Stimulated activated effector memory CD8-positive, alpha-beta T cell treated with anti-CD3 and anti-CD28 coated beads, Interleukin-12 subunit alpha, Interleukin-12 subunit beta, amount 100 ng/mL, for 72 hours (primary cell): ENCODE measurements around the gene FOXO3.
"Not testable (repeated sequence)": the region's sequence is repeated elsewhere in the genome, so short reads cannot be mapped to it uniquely, and the experiment has no call there.

Experiments used
- ATAC-seq: fragments of 150-1000 bp; cut with Tn5 transposase; 2 replicates; pipeline ENCODE4 v1.10.0; 2021
- DNase-seq, 2 donors: peaks; one replicate each; pipeline ENCODE4 v3.0.0; 2021 to 2022; ENCODE audit warnings: low spot score in 2 of 2
- H3K27ac Mint-ChIP-seq: one replicate; pipeline ENCODE4 v1.8.0; 2022; ENCODE audit warnings: mild to moderate bottlenecking, mixed read lengths
- H3K36me3 Mint-ChIP-seq: one replicate; pipeline ENCODE4 v1.8.0; 2022; ENCODE audit warnings: mild to moderate bottlenecking, mixed read lengths
- H3K4me1 Mint-ChIP-seq: one replicate; pipeline ENCODE4 v1.8.0; 2022; ENCODE audit warnings: mixed read lengths
- H3K4me3 Mint-ChIP-seq: one replicate; pipeline ENCODE4 v1.8.0; 2022; ENCODE audit warnings: mild to moderate bottlenecking, mixed read lengths
- H3K9me3 Mint-ChIP-seq: one replicate; pipeline ENCODE4 v1.8.0; 2022; ENCODE audit warnings: mixed read lengths

Gene FOXO3

GRCh38 chr6:108661982-108662381 is 101.3 kb downstream of the FOXO3 start:
- Mint-ChIP-seq H3K9me3 (no peaks in the 10 kb centered on the region), H3K36me3 (peaks cover 35% of the 10 kb centered on the region), H3K4me3 (no peak overlapping the region), H3K27ac (no peak overlapping the region), H3K4me1 (peaks cover 44% of the 10 kb centered on the region)
- ATAC-seq: no peak
- DNase-seq: no peak

DNA sequence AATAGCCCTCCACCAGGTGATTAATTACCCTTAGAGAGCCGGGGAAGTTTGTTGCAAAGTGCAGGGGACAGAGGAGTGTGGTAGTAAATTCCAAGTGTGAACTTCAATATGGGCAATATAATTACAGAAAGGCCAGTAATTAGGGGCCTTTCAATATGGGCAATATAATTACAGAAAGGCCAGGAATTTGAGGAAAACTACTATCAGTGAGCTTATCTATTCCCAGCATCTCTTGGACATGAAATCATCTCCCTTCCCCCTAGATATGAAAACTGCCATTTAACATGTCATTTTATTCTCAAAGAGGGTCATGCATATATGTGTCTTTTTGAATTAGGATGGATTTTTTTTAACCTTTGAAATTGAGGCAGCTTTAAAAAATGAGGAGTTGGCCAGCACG is 102.0 kb downstream of the FOXO3 start:
- H3K27ac Mint-ChIP-seq: no peak overlapping the region
- H3K36me3 Mint-ChIP-seq: peaks cover 42% of the 10 kb centered on the region
- ATAC-seq: no peak
- no peak overlapping the region for H3K4me3 Mint-ChIP-seq
- no peaks in the 10 kb centered on the region for H3K9me3 Mint-ChIP-seq
- no peak for DNase-seq
- peaks cover 50% of the 10 kb centered on the region for H3K4me1 Mint-ChIP-seq

DNA sequence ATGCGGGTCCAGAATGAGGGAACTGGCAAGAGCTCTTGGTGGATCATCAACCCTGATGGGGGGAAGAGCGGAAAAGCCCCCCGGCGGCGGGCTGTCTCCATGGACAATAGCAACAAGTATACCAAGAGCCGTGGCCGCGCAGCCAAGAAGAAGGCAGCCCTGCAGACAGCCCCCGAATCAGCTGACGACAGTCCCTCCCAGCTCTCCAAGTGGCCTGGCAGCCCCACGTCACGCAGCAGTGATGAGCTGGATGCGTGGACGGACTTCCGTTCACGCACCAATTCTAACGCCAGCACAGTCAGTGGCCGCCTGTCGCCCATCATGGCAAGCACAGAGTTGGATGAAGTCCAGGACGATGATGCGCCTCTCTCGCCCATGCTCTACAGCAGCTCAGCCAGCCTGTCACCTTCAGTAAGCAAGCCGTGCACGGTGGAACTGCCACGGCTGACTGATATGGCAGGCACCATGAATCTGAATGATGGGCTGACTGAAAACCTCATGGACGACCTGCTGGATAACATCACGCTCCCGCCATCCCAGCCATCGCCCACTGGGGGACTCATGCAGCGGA is 102.9 kb downstream of the FOXO3 start:
- not testable (repeated sequence) for DNase-seq, ATAC-seq, H3K4me3 Mint-ChIP-seq, H3K27ac Mint-ChIP-seq, H3K9me3 Mint-ChIP-seq
- Mint-ChIP-seq H3K36me3 (peaks cover 51% of the 10 kb centered on the region), H3K4me1 (peaks cover 52% of the 10 kb centered on the region)

DNA sequence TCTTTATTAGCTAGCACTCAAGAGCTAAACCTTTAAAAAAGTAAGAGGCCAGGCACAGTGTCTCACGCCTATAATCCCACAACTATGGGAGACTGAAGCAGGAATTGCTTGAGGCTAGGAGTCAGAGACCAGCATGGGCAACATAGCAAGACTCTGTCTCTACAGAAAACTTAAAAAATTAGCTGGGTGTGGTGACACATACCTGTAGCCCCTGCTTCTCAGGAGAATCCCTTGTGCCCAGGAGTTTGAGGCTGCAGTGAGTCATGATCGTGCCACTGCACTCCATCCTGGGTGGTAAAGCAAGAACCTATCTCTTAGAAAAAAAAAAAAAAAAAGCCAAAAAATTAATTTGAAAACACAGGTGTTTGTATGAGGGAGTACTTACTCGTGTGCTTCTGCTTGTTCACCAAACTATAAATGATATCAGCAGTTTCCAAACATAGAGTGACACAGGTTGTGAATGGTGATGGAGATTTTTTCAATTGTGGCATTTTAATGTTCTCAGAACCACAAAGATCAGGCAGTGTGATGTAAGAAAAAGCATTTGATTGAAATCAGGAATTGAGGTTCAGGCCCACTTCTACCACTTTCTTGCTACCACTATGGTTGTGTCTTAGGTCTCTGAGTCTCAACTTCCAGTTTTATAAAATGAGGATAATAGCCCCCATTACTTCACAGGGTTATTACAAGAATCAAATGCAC is 104.9 kb downstream of the FOXO3 start:
- peaks cover 67% of the 10 kb centered on the region for H3K4me1 Mint-ChIP-seq
- DNase-seq (no peak), ATAC-seq (peak; percentile 88)
- H3K36me3 Mint-ChIP-seq: peaks cover 52% of the 10 kb centered on the region
- H3K9me3 Mint-ChIP-seq: no peaks in the 10 kb centered on the region
- peak overlapping the region; percentile 43 for H3K27ac Mint-ChIP-seq
- no peak overlapping the region for H3K4me3 Mint-ChIP-seq

- no peak for ATAC-seq
- Mint-ChIP-seq H3K9me3 (no peaks in the 10 kb centered on the region), H3K36me3 (peaks cover 52% of the 10 kb centered on the region), H3K4me1 (peaks cover 72% of the 10 kb centered on the region), H3K27ac (peak overlapping the region; percentile 43), H3K4me3 (peak overlapping the region; percentile 25)
- DNase-seq: no peak
Observed at GRCh38 chr6:108666656-108667260, 106.0 kb downstream of the FOXO3 start.

- Mint-ChIP-seq H3K4me1 (peaks cover 75% of the 10 kb centered on the region), H3K36me3 (peaks cover 55% of the 10 kb centered on the region), H3K9me3 (no peaks in the 10 kb centered on the region), H3K27ac (peak overlapping the region; percentile 43), H3K4me3 (no peak overlapping the region)
- no peak for ATAC-seq
- DNase-seq: no peak
Observed at GRCh38 chr6:108667993-108668392, 107.3 kb downstream of the FOXO3 start.

- DNase-seq: no peak
- H3K9me3 Mint-ChIP-seq: no peaks in the 10 kb centered on the region
- peaks cover 90% of the 10 kb centered on the region for H3K4me1 Mint-ChIP-seq
- no peak overlapping the region for H3K4me3 Mint-ChIP-seq
- H3K27ac Mint-ChIP-seq: no peak overlapping the region
- H3K36me3 Mint-ChIP-seq: peaks cover 47% of the 10 kb centered on the region
- no peak for ATAC-seq
Observed at GRCh38 chr6:108669673-108670072, 109.0 kb downstream of the FOXO3 start.

DNA sequence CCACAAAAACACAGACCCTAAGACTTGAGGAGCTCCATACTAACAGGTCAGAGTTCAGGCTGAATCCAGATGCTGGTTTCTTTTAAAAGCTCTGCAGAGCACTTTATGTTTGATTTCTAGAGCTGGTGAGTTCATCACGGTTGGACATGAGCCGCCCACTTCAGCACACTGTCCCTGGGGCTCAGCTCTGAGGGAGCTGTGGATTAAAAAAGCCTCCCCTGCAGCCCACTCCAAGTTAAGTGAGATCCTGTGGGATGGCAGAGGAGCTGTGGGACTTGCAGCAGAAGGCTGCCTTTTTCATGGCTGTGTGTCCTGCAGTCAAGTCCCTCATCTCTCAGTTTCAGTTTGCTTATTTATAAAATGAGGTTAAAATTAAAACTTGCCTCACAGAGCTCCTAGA is 110.5 kb downstream of the FOXO3 start:
- DNase-seq (no peak), ATAC-seq (peak; percentile 28)
- Mint-ChIP-seq H3K4me1 (peaks cover 84% of the 10 kb centered on the region), H3K27ac (peak overlapping the region; percentile 40), H3K9me3 (no peaks in the 10 kb centered on the region), H3K4me3 (no peak overlapping the region), H3K36me3 (peaks cover 32% of the 10 kb centered on the region)

- ATAC-seq (no peak), DNase-seq (no peak)
- H3K4me3 Mint-ChIP-seq: no peak overlapping the region
- peak overlapping the region; percentile 5 for H3K27ac Mint-ChIP-seq
- H3K9me3 Mint-ChIP-seq: no peaks in the 10 kb centered on the region
- peaks cover 26% of the 10 kb centered on the region for H3K36me3 Mint-ChIP-seq
- peaks cover 85% of the 10 kb centered on the region for H3K4me1 Mint-ChIP-seq
Observed at GRCh38 chr6:108671790-108672189, 111.1 kb downstream of the FOXO3 start.

- H3K4me1 Mint-ChIP-seq: peaks cover 85% of the 10 kb centered on the region
Observed at GRCh38 chr6:108672641-108673040, 111.9 kb downstream of the FOXO3 start.

DNA sequence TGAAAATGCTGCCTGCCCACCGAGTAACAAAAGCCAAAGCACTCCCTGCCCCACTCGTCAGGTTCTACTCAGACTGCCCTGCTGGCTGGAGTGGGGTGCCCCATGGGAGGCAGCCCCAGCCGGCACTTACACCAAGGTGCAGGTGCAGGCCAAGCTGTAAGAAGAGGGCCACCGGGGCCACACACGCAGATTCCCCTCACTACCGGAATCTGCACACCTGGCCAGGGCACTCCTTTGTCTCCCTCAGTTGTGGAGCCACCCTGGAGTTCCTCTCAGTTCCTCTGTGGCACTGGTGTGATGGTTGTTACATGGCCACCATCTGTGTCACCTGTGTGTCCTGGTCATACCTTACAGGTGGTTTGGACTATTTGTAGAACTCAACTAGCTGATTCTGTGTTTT is 112.4 kb downstream of the FOXO3 start:
- H3K4me1 Mint-ChIP-seq: peaks cover 84% of the 10 kb centered on the region
- ATAC-seq: peak; percentile 19
- DNase-seq: no peak
- no peak overlapping the region for H3K4me3 Mint-ChIP-seq
- peaks cover 20% of the 10 kb centered on the region for H3K36me3 Mint-ChIP-seq
- H3K27ac Mint-ChIP-seq: peak overlapping the region; percentile 74
- H3K9me3 Mint-ChIP-seq: no peaks in the 10 kb centered on the region

More at GRCh38 chr6:108672641-108673040, 111.9 kb downstream of the FOXO3 start:
- H3K4me3 Mint-ChIP-seq: no peak overlapping the region
- no peak for ATAC-seq
- peak overlapping the region; percentile 5 for H3K27ac Mint-ChIP-seq
- no peaks in the 10 kb centered on the region for H3K9me3 Mint-ChIP-seq
- no peak for DNase-seq
- H3K36me3 Mint-ChIP-seq: peaks cover 20% of the 10 kb centered on the region

DNA sequence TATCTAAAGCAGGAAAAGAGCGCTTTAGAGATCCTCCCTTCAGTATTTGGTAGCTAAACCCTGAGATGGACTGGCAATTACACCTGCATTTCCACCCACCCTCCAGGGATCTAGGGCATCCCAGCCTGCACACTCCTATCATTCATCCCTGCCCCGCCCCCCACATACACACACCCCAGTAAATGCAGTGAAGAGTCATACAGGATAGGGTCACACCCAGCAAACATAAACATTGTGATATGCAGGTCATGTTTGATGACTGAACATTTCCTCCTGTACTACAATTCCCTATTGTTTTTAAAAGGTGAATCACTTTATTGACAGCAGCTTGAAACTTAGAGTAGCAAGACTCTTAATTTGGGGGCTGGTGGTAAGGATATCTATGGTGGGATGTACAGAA is 112.9 kb downstream of the FOXO3 start:
- peaks cover 20% of the 10 kb centered on the region for H3K36me3 Mint-ChIP-seq
- peak overlapping the region; percentile 74 for H3K27ac Mint-ChIP-seq
- peaks cover 80% of the 10 kb centered on the region for H3K4me1 Mint-ChIP-seq
- H3K9me3 Mint-ChIP-seq: no peaks in the 10 kb centered on the region
- no peak overlapping the region for H3K4me3 Mint-ChIP-seq
- no peak for DNase-seq
- peak; percentile 73 for ATAC-seq

- Mint-ChIP-seq H3K4me1 (peaks cover 65% of the 10 kb centered on the region), H3K4me3 (no peak overlapping the region), H3K36me3 (peaks cover 28% of the 10 kb centered on the region), H3K9me3 (no peaks in the 10 kb centered on the region), H3K27ac (peak overlapping the region; percentile 76)
- DNase-seq: no peak
- ATAC-seq: no peak
Observed at GRCh38 chr6:108675226-108676200, 114.8 kb downstream of the FOXO3 start.

GRCh38 chr6:108676555-108676954 is 115.8 kb downstream of the FOXO3 start:
- Mint-ChIP-seq H3K36me3 (peaks cover 31% of the 10 kb centered on the region), H3K27ac (peak overlapping the region; percentile 39), H3K4me1 (peaks cover 56% of the 10 kb centered on the region), H3K9me3 (no peaks in the 10 kb centered on the region), H3K4me3 (no peak overlapping the region)
- no peak for DNase-seq
- ATAC-seq: no peak

- ATAC-seq: no peak
- peak overlapping the region; percentile 39 for H3K27ac Mint-ChIP-seq
- H3K4me1 Mint-ChIP-seq: peaks cover 48% of the 10 kb centered on the region
- no peak overlapping the region for H3K4me3 Mint-ChIP-seq
- H3K36me3 Mint-ChIP-seq: peaks cover 31% of the 10 kb centered on the region
- no peak for DNase-seq
- no peaks in the 10 kb centered on the region for H3K9me3 Mint-ChIP-seq
Observed at GRCh38 chr6:108677357-108677756, 116.6 kb downstream of the FOXO3 start.
